ENCODE measurements around the gene DHRS4.
"Not testable (repeated sequence)": the region's sequence is repeated elsewhere in the genome, so short reads cannot be mapped to it uniquely, and the experiment has no call there.

Gene DHRS4

GRCh38 chr14:23941230-23941629 lies 12.3 kb upstream of the DHRS4 start:
- H3K4me3 ChIP-seq (ENCODE audit: low read depth, low read length): no peak overlapping the region
- H3K9ac ChIP-seq: no peak overlapping the region
- peaks cover 10% of the 10 kb centered on the region for H3K4me1 ChIP-seq
- H2AFZ ChIP-seq: no peak overlapping the region
- no peaks in the 10 kb centered on the region for H3K27me3 ChIP-seq (ENCODE audit: control insufficient read depth, insufficient read depth, low read length)
- H3K27ac ChIP-seq: no peak overlapping the region
- peaks cover 25% of the 10 kb centered on the region for H3K79me2 ChIP-seq
- TF ChIP-seq CTCF (IDR thresholded peaks at IDR 0.05): no peak
- no peaks in the 10 kb centered on the region for H3K36me3 ChIP-seq (ENCODE audit: control insufficient read depth, insufficient read depth, low read length)
- no peak overlapping the region for H3K4me2 ChIP-seq (ENCODE audit: low read length)
- H3K9me3 ChIP-seq (ENCODE audit: control insufficient read depth, low read length): no peaks in the 10 kb centered on the region

- TF ChIP-seq CTCF (IDR thresholded peaks at IDR 0.05): no peak
- Histone ChIP-seq H3K27ac (no peak overlapping the region), H3K79me2 (peaks cover 29% of the 10 kb centered on the region), H3K36me3 (ENCODE audit: control insufficient read depth, insufficient read depth, low read length) (no peaks in the 10 kb centered on the region), H3K9ac (no peak overlapping the region), H3K4me1 (peaks cover 10% of the 10 kb centered on the region), H2AFZ (no peak overlapping the region), H3K27me3 (ENCODE audit: control insufficient read depth, insufficient read depth, low read length) (no peaks in the 10 kb centered on the region), H3K4me3 (ENCODE audit: low read depth, low read length) (no peak overlapping the region), H3K9me3 (ENCODE audit: control insufficient read depth, low read length) (no peaks in the 10 kb centered on the region), H3K4me2 (ENCODE audit: low read length) (no peak overlapping the region)
Measured at GRCh38 chr14:23941669-23942068, 11.9 kb upstream of the DHRS4 start.

GRCh38 chr14:23942587-23942986 lies 11.0 kb upstream of the DHRS4 start:
- no peak overlapping the region for H3K27ac ChIP-seq

GRCh38 chr14:23949069-23949468 lies 4.5 kb upstream of the DHRS4 start:
- not testable (repeated sequence) for H3K9ac ChIP-seq

More at GRCh38 chr14:23942587-23942986, 11.0 kb upstream of the DHRS4 start:
- Histone ChIP-seq H3K27me3 (ENCODE audit: control insufficient read depth, insufficient read depth, low read length) (no peaks in the 10 kb centered on the region), H3K4me1 (peaks cover 10% of the 10 kb centered on the region), H3K4me3 (ENCODE audit: low read depth, low read length) (no peak overlapping the region), H3K79me2 (peaks cover 37% of the 10 kb centered on the region), H3K36me3 (ENCODE audit: control insufficient read depth, insufficient read depth, low read length) (no peaks in the 10 kb centered on the region), H3K4me2 (ENCODE audit: low read length) (no peak overlapping the region), H2AFZ (no peak overlapping the region), H3K9ac (no peak overlapping the region), H3K9me3 (ENCODE audit: control insufficient read depth, low read length) (no peaks in the 10 kb centered on the region)
- no peak for TF ChIP-seq CTCF (IDR thresholded peaks at IDR 0.05)

GRCh38 chr14:23950411-23951135 lies 3.0 kb upstream of the DHRS4 start:
- no peaks in the 10 kb centered on the region for H3K36me3 ChIP-seq (ENCODE audit: control insufficient read depth, insufficient read depth, low read length)
- TF ChIP-seq CTCF (IDR thresholded peaks at IDR 0.05): no peak
- H3K4me1 ChIP-seq: peaks cover 12% of the 10 kb centered on the region
- no peak overlapping the region for H2AFZ ChIP-seq
- H3K4me3 ChIP-seq (ENCODE audit: low read depth, low read length): no peak overlapping the region
- no peaks in the 10 kb centered on the region for H3K27me3 ChIP-seq (ENCODE audit: control insufficient read depth, insufficient read depth, low read length)
- H3K9ac ChIP-seq: no peak overlapping the region
- no peak overlapping the region for H3K4me2 ChIP-seq (ENCODE audit: low read length)
- peaks cover 42% of the 10 kb centered on the region for H3K79me2 ChIP-seq
- H3K9me3 ChIP-seq (ENCODE audit: control insufficient read depth, low read length): no peaks in the 10 kb centered on the region
- no peak overlapping the region for H3K27ac ChIP-seq

More at GRCh38 chr14:23949069-23949468, 4.5 kb upstream of the DHRS4 start:
- not testable (repeated sequence) for H3K4me2 ChIP-seq (ENCODE audit: low read length); H3K9me3 ChIP-seq (ENCODE audit: control insufficient read depth, low read length); H3K4me3 ChIP-seq (ENCODE audit: low read depth, low read length); H2AFZ ChIP-seq; H3K27me3 ChIP-seq (ENCODE audit: control insufficient read depth, insufficient read depth, low read length); H3K36me3 ChIP-seq (ENCODE audit: control insufficient read depth, insufficient read depth, low read length); H3K27ac ChIP-seq
- peaks cover 44% of the 10 kb centered on the region for H3K79me2 ChIP-seq
- peaks cover 12% of the 10 kb centered on the region for H3K4me1 ChIP-seq

GRCh38 chr14:23951136-23951466 lies 2.5 kb upstream of the DHRS4 start:
- H3K9ac ChIP-seq; H2AFZ ChIP-seq; H3K27me3 ChIP-seq (ENCODE audit: control insufficient read depth, insufficient read depth, low read length); H3K9me3 ChIP-seq (ENCODE audit: control insufficient read depth, low read length); H3K4me2 ChIP-seq (ENCODE audit: low read length); H3K36me3 ChIP-seq (ENCODE audit: control insufficient read depth, insufficient read depth, low read length); H3K27ac ChIP-seq; H3K4me3 ChIP-seq (ENCODE audit: low read depth, low read length): not testable (repeated sequence)
- H3K79me2 ChIP-seq: peaks cover 38% of the 10 kb centered on the region
- peaks cover 12% of the 10 kb centered on the region for H3K4me1 ChIP-seq
